Measurements from ENCODE around the gene FBXO39.

DNA sequence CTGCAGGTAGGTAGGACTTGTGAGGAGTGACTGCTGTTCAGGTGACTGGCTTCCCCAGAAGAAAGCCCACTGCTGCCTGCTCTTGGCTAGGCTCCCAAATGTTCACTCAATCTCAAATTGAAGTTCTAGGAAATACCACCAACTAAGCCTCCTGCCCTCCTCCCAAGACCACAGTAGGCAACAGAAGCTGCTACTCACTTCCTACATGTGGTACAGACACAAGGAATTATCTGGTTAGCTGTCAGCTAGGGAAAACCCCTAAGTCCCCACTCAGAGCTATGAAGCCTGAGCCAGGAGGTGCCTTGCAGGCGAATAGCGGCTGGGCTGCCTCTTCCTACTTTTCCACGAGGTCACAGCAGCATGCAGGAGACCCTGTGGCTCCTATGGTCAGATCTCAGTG is 4.9 kb downstream of the FBXO39 start:
- TF ChIP-seq PRDM1 (tag by site-specific recombination; IDR thresholded peaks at IDR 0.05): no peak
- TF ChIP-seq ZNF433 (tag by site-specific recombination; IDR thresholded peaks at IDR 0.05; ENCODE audit: low read depth): no peak
- no peak for TF ChIP-seq KLF1 (tag by site-specific recombination; IDR thresholded peaks at IDR 0.05)
- TF ChIP-seq, protein P1, sequence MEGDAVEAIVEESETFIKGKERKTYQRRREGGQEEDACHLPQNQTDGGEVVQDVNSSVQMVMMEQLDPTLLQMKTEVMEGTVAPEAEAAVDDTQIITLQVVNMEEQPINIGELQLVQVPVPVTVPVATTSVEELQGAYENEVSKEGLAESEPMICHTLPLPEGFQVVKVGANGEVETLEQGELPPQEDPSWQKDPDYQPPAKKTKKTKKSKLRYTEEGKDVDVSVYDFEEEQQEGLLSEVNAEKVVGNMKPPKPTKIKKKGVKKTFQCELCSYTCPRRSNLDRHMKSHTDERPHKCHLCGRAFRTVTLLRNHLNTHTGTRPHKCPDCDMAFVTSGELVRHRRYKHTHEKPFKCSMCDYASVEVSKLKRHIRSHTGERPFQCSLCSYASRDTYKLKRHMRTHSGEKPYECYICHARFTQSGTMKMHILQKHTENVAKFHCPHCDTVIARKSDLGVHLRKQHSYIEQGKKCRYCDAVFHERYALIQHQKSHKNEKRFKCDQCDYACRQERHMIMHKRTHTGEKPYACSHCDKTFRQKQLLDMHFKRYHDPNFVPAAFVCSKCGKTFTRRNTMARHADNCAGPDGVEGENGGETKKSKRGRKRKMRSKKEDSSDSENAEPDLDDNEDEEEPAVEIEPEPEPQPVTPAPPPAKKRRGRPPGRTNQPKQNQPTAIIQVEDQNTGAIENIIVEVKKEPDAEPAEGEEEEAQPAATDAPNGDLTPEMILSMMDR (tag by site-specific recombination; IDR thresholded peaks at IDR 0.05): no peak
- no peak for TF ChIP-seq ZNF132 (tag by site-specific recombination; IDR thresholded peaks at IDR 0.05; ENCODE audit: borderline replicate concordance)
- TF ChIP-seq, protein P2, sequence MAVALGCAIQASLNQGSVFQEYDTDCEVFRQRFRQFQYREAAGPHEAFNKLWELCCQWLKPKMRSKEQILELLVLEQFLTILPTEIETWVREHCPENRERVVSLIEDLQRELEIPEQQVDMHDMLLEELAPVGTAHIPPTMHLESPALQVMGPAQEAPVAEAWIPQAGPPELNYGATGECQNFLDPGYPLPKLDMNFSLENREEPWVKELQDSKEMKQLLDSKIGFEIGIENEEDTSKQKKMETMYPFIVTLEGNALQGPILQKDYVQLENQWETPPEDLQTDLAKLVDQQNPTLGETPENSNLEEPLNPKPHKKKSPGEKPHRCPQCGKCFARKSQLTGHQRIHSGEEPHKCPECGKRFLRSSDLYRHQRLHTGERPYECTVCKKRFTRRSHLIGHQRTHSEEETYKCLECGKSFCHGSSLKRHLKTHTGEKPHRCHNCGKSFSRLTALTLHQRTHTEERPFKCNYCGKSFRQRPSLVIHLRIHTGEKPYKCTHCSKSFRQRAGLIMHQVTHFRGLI (tag by site-specific recombination; IDR thresholded peaks at IDR 0.05): no peak
- TF ChIP-seq ZNF670 (tag by site-specific recombination; IDR thresholded peaks at IDR 0.05; ENCODE audit: low read depth): no peak
- no peak for TF ChIP-seq ZNF785 (tag by site-specific recombination; IDR thresholded peaks at IDR 0.05)
- TF ChIP-seq ZNF138 (tag by site-specific recombination; IDR thresholded peaks at IDR 0.05; ENCODE audit: borderline replicate concordance): no peak
- TF ChIP-seq ZNF791 (tag by site-specific recombination; IDR thresholded peaks at IDR 0.05): no peak
- TF ChIP-seq ZSCAN30 (tag by site-specific recombination; IDR thresholded peaks at IDR 0.05): no peak
- no peak for TF ChIP-seq YY1 (tag by site-specific recombination; IDR thresholded peaks at IDR 0.05)
- TF ChIP-seq, protein P3, sequence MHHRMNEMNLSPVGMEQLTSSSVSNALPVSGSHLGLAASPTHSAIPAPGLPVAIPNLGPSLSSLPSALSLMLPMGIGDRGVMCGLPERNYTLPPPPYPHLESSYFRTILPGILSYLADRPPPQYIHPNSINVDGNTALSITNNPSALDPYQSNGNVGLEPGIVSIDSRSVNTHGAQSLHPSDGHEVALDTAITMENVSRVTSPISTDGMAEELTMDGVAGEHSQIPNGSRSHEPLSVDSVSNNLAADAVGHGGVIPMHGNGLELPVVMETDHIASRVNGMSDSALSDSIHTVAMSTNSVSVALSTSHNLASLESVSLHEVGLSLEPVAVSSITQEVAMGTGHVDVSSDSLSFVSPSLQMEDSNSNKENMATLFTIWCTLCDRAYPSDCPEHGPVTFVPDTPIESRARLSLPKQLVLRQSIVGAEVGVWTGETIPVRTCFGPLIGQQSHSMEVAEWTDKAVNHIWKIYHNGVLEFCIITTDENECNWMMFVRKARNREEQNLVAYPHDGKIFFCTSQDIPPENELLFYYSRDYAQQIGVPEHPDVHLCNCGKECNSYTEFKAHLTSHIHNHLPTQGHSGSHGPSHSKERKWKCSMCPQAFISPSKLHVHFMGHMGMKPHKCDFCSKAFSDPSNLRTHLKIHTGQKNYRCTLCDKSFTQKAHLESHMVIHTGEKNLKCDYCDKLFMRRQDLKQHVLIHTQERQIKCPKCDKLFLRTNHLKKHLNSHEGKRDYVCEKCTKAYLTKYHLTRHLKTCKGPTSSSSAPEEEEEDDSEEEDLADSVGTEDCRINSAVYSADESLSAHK (tag by site-specific recombination; IDR thresholded peaks at IDR 0.05): no peak
